Muscle layer of duodenum (tissue), 2 donors: ENCODE data around the gene ZNF536.

Source experiments
- H3K27ac ChIP-seq: one replicate; pipeline ENCODE4 v1.7.0; 2013; ENCODE audit warnings: mild to moderate bottlenecking, low read length
- H3K27me3 ChIP-seq: one replicate; pipeline ENCODE4 v1.7.0; 2013; ENCODE audit warnings: low read depth, mild to moderate bottlenecking, control low read depth, low read length
- H3K36me3 ChIP-seq, 2 donors: one replicate each; pipeline ENCODE4 v1.7.0; 2013; ENCODE audit warnings: low read length in 2 of 2, control low read depth in 1 of 2, mild to moderate bottlenecking in 1 of 2; ENCODE audit not compliant: insufficient read depth in 2 of 2, control insufficient read depth in 1 of 2
- H3K4me1 ChIP-seq, 2 donors: one replicate each; pipeline ENCODE4 v1.7.0; 2013; ENCODE audit warnings: low read length in 2 of 2, mild to moderate bottlenecking in 2 of 2, control low read depth in 1 of 2, moderate library complexity in 1 of 2; ENCODE audit not compliant: insufficient read depth in 2 of 2, control insufficient read depth in 1 of 2
- H3K4me3 ChIP-seq, 2 donors: one replicate each; pipeline ENCODE4 v1.7.0; 2013; ENCODE audit warnings: low read length in 2 of 2, low read depth in 1 of 2, mild to moderate bottlenecking in 1 of 2
- H3K9me3 ChIP-seq, 2 donors: one replicate each; pipeline ENCODE4 v1.7.0; 2013; ENCODE audit warnings: low read length in 2 of 2, control low read depth in 1 of 2, mild to moderate bottlenecking in 1 of 2; ENCODE audit not compliant: control insufficient read depth in 1 of 2
- donor health status: healthy.

ZNF536 gene

DNA sequence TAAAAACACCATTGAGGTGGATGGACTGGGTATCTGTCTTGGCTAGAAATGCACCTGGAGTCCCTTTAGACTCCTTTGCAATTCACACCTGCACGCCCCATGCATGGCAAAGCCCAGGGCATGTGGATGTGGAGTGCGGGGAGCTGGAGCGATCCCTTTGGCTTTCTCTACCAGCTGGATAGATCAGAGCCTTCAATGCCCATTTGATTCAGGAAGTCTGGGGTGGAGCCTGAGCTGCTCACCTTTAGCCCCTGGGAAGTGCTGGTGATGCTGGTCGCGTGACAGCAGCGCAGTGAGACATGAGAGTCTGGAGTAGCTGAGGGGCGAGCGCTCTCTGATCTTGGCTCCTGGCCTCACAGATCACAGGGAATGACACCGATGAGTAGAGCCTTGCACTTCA lies 4.8 kb upstream of the ZNF536 start:
- H3K27me3 ChIP-seq: no peaks in the 10 kb centered on the region
- H3K4me3 ChIP-seq: no peak overlapping the region

DNA sequence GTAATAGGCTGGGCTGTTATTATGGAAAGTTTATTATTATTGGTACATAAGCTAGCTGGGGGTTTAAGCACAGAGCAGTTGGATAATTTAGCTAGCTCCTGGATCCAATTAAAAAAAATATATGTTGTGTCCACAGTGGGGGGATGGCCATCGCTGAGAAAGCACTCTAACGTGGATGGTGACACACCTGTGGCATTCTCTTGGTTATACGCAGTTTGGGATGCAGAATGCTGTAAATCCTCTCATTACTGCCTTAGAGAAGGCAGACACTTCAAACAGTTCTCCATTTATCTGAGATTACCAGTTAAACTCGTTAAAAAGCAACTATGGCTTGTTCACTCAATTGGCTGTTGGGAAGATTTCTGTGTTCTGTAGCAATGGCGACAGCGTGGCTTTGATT lies 2.4 kb upstream of the ZNF536 start:
- Histone ChIP-seq H3K4me1 (no peaks in the 10 kb centered on the region), H3K4me3 (no peak overlapping the region), H3K27me3 (peaks cover 3% of the 10 kb centered on the region), H3K27ac (no peak overlapping the region), H3K9me3 (no peaks in the 10 kb centered on the region), H3K36me3 (no peaks in the 10 kb centered on the region)

More for the DNA sequence above, 4.8 kb upstream of the ZNF536 start:
- Histone ChIP-seq H3K9me3 (no peaks in the 10 kb centered on the region), H3K36me3 (no peaks in the 10 kb centered on the region), H3K4me1 (no peaks in the 10 kb centered on the region), H3K27ac (no peak overlapping the region)

DNA sequence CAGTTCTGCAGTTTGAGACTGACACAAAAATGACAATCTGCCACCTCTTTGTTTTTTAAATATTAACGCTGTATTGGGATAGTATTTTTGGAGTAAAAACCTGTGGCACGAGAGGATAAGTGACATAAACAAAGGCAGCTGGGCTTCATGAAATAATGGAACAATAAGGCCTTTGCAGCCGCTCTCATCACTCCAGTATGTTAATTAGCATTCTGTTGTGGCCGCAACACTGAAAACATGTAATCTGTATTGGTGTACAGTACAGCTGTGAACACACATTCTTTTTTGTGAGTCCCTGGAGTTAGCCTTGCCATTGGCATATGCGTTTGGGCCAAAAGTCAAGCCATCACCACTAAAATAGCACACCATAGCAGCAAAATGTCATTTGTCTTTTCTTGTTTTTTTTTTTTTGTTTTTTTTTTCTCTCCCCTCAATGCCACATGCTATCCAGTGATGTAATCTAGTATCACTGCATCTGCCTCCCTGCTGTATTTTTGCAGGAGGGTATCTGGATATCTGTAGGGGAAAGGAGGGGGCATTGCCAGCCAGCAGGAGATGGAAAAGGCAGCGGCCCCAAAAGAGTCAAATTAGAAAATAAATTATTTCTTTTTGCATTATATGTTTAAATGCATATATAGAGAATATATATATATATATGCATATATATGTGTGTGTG lies 885 bp upstream of the ZNF536 start:
- H3K27ac ChIP-seq: no peak overlapping the region
- peaks cover 13% of the 10 kb centered on the region for H3K27me3 ChIP-seq
- H3K9me3 ChIP-seq: no peaks in the 10 kb centered on the region
- no peaks in the 10 kb centered on the region for H3K36me3 ChIP-seq
- no peak overlapping the region for H3K4me3 ChIP-seq
- H3K4me1 ChIP-seq: no peaks in the 10 kb centered on the region

DNA sequence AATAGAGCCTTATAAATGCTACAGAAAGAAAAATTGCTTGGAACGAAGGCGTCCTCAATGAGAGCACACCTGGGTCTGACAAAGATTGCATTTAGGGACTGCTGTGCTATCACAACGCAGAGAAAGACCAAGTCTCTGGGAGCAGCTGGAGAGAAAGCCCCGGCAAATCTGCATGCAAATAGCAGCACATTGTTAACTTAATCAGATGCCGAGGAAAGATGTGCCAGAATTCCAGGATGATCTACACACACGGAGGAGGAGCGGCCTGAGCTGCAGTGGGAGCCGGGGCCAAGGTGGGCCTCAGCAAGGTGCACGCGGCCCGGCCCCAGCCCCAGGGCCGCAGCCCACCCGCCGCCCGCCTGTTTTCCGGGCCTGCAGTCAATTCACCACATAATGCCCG lies 1.4 kb downstream of the ZNF536 start:
- no peaks in the 10 kb centered on the region for H3K4me1 ChIP-seq
- H3K27ac ChIP-seq: no peak overlapping the region
- H3K27me3 ChIP-seq: peaks cover 13% of the 10 kb centered on the region
- no peaks in the 10 kb centered on the region for H3K36me3 ChIP-seq
- no peak overlapping the region for H3K4me3 ChIP-seq
- no peaks in the 10 kb centered on the region for H3K9me3 ChIP-seq

DNA sequence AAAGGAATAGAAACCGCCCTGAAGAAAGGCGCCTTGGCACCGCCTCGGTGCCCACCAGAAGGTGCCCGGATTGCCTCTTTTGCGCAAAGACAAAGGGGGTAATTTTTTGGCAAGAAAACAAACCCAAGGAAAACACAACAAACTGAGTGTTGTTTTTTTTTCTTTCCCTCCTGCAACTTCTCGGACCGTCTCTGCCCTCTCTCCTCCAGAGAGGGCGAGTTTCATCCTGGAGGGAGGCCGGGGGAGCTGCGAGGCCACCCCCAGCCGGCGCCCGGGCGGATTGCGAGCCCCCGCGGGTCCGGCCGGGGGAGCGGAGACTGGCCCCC lies 2.3 kb downstream of the ZNF536 start:
- no peaks in the 10 kb centered on the region for H3K36me3 ChIP-seq
- no peak overlapping the region for H3K27ac ChIP-seq
- H3K9me3 ChIP-seq: no peaks in the 10 kb centered on the region
- peaks cover 13% of the 10 kb centered on the region for H3K27me3 ChIP-seq
- no peaks in the 10 kb centered on the region for H3K4me1 ChIP-seq
- H3K4me3 ChIP-seq: no peak overlapping the region

DNA sequence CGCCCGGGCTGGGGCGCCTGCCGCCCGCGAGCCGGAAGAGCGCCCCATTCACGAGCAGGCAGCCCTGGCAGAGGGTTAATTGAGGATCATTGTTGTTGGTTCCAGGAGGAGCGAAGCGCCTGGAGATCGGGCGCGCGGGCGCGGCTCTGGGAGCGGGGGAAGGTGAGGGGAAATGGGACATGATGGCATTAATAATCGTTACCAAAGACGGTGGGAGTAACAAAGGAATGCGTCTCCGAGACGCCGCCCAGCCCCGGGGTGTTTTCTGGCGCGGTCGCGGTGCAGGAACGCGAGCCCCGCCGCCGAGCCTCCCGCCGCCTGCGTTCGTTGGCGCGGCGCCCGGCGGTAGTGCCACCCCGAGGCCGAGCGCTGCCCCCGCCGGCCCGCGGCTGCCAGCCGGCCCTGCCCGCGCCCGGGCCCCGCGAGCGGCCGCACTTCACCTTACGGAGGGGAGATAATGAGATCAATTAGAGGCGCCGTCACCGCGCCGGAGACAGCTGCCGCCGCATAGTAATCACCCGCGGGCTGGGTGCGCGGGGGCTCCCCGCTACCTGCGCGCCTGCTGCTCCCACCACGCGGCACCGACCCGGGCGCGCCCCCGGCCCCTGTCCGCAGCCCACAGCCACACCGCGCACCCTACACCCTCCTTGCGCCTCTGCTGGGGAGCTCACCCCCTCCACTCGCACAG lies 2.8 kb downstream of the ZNF536 start:
- H3K27me3 ChIP-seq: peaks cover 13% of the 10 kb centered on the region
- H3K27ac ChIP-seq: no peak overlapping the region
- H3K36me3 ChIP-seq: no peaks in the 10 kb centered on the region
- no peaks in the 10 kb centered on the region for H3K4me1 ChIP-seq
- no peaks in the 10 kb centered on the region for H3K9me3 ChIP-seq
- H3K4me3 ChIP-seq: no peak overlapping the region

DNA sequence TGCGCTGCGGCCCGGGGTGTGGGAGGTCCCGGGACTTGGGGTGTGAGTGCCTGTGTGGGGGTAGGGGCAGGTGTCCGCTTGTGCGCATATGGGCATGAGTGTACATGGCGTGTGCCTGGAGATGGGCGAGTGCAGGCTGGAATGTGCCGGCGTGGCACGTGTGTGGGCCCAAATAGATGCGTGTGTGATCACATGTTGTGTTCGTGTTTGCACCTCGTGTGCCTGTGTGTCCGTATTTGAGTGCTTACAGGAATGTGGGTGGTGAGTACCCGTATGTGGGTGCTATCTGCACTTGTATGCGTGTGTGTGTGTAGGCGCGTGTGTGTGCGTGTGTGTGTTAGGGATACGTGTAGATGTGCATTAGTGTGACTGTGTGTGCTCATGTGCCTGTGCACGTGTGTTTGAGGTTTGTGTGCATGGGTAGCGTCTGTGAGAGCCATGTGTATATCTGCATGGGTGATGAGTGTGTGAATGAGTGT lies 3.4 kb downstream of the ZNF536 start:
- Histone ChIP-seq H3K27me3 (peaks cover 13% of the 10 kb centered on the region), H3K27ac (no peak overlapping the region), H3K4me3 (no peak overlapping the region), H3K9me3 (no peaks in the 10 kb centered on the region), H3K4me1 (no peaks in the 10 kb centered on the region), H3K36me3 (no peaks in the 10 kb centered on the region)

DNA sequence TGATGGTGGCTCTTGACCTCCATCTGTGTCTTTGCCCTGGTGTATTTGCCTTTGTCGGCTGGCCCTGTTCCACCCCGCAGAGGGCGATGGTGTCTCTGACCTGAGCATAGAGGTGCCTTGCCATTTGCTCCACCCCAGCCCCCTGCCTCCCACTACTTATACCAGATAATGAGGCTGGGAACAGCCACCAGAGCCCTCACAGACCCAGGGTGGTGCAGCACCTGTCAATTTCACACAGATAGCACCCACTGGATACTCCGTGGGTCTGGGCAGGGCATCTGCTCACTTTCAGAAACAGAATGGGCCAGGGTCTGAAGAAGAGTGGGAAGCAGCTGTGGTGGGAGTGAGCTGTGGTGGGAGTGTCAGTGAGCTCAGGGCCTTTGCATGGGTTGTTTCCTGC lies 4.1 kb downstream of the ZNF536 start:
- Histone ChIP-seq H3K27ac (no peak overlapping the region), H3K4me1 (no peaks in the 10 kb centered on the region), H3K9me3 (no peaks in the 10 kb centered on the region), H3K4me3 (no peak overlapping the region), H3K36me3 (no peaks in the 10 kb centered on the region), H3K27me3 (peaks cover 13% of the 10 kb centered on the region)

DNA sequence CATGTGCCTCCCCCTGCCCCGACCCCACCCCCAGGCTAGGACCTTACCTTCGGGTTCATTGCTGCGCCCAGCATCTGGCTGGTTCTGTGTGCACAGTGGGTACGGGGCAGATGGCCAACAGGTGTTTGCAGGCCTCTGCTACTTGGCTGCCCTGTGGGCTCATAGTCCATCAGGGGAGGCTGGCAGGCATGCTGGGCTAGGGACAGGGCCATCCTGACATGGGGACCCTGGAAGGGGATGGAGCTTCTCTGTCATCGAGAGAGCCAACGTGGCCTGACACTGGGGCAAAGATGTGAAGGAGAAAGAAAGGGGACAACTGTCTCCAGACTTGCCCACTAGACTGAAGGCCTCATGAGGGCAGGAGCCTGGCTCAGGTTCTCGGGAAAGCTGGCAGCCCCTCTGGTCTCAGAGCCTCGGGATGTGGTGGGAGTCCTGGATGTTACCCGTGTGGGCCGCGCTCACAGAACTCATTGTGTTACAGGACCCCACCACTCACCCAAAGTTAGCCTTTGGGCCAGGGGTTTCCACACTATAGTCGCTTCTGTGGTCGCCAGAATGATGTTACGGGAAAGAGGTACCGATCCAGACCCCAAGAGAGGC lies 4.7 kb downstream of the ZNF536 start:
- no peaks in the 10 kb centered on the region for H3K36me3 ChIP-seq
- H3K9me3 ChIP-seq: no peaks in the 10 kb centered on the region
- no peaks in the 10 kb centered on the region for H3K4me1 ChIP-seq
- peaks cover 13% of the 10 kb centered on the region for H3K27me3 ChIP-seq
- no peak overlapping the region for H3K4me3 ChIP-seq
- H3K27ac ChIP-seq: no peak overlapping the region

DNA sequence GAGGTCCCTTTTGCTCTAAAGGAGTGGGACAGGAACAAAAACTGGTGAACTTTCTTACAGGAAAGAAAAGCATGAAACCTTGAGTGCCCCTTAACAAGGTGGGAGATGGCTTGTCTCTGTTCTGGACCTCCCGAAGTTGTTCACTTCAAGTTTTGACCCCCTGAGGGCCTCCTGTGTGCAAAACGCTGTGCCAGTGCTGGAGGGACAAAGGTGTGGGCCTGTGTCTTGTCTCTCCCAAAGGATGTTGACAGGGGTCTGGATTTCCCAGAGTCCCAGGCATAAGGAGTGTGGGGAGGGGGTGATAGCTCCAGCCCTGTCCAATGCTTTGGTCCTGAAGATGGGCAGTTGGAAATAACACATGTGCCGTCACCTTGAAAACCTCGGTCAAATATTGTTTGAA lies 6.5 kb downstream of the ZNF536 start:
- no peak overlapping the region for H3K27ac ChIP-seq
- H3K9me3 ChIP-seq: no peaks in the 10 kb centered on the region
- no peaks in the 10 kb centered on the region for H3K36me3 ChIP-seq

DNA sequence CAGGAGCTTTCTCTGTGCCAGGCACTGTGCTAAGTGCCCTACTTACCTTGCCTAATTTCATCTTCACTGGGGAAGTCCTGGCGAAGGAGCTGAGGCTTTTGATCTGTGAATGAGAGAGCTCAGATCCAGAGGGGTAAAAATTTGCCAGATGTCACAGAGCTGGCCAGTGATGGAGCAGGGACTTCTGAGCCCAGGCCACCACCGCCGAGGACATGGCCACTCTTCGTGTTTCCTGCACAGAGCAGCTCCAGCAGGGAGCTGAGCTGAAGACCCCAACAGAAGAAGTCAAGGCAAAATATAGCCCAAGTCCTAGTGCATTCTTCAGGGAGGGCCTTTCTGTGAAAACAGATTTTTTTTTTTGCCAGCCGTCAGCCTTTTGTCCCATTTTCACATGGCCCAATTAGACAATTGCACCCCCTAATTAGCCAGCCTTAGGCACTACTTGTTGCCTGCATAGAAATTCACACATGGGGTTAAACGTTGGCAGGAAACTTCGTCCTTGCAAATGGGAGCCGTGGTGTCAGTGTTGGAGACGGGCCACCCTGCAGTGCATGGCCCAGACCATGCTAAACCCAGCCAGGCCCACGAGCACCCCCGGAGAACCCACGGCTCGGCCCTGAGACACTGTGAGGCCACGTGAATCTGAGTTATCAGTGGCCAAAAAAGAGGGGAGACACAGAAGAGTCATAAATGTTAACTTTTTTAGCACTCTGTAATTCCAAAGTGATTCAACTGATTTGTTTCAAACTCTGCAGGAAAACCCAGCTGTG lies 7.8 kb downstream of the ZNF536 start:
- Histone ChIP-seq H3K27me3 (peaks cover 10% of the 10 kb centered on the region), H3K36me3 (no peaks in the 10 kb centered on the region), H3K27ac (no peak overlapping the region), H3K9me3 (no peaks in the 10 kb centered on the region), H3K4me3 (no peak overlapping the region), H3K4me1 (no peaks in the 10 kb centered on the region)

More for the DNA sequence above, 6.5 kb downstream of the ZNF536 start:
- no peaks in the 10 kb centered on the region for H3K4me1 ChIP-seq
- H3K27me3 ChIP-seq: peaks cover 10% of the 10 kb centered on the region
- no peak overlapping the region for H3K4me3 ChIP-seq
